Thyroid gland (tissue), 4 donors: ENCODE results near the gene DIP2A. TPM values are rescaled to one million over a fixed set of nuclear protein-coding genes. Genes with fewer than 3 reads are reported as not detected.

Experiments
- DNase-seq, 2 donors: peaks; one replicate each; pipeline ENCODE4 v3.0.0-alpha.2; 2019
- H3K27ac ChIP-seq, 3 donors: fragments of 200-600 bp; sonication (generic); 1 replicate in 2 of 3; 2 replicates in 1 of 3; pipeline ENCODE4 v1.5.1; 2016 to 2019; ENCODE audit warnings: mild to moderate bottlenecking in 1 of 3, moderate library complexity in 1 of 3
- H3K27me3 ChIP-seq: fragments of 200-600 bp; sonication (generic); one replicate; pipeline ENCODE4 v1.5.1; 2019
- H3K36me3 ChIP-seq, 2 donors: fragments of 200-600 bp; sonication (generic); one replicate each; pipeline ENCODE4 v1.5.1; 2016 to 2019
- H3K4me1 ChIP-seq, 2 donors: fragments of 200-600 bp; sonication (generic); one replicate each; pipeline ENCODE4 v1.5.1; 2017 to 2019
- H3K4me3 ChIP-seq, 3 donors: fragments of 200-600 bp; sonication (generic); replicated peaks in 1 of 3; 1 replicate in 2 of 3; 2 replicates in 1 of 3; pipeline ENCODE4 v1.5.1; 2016; ENCODE audit warnings: mild to moderate bottlenecking in 1 of 3
- H3K9me3 ChIP-seq: fragments of 200-600 bp; sonication (generic); one replicate; pipeline ENCODE4 v1.5.1; 2017
- CTCF ChIP-seq, 6 experiments: fragments of 200-600 bp in 3 of 6; fragments of 450-650 bp in 3 of 6; sonication (generic) in 3 of 6; IDR thresholded peaks; one replicate each; pipeline ENCODE4 v1.5.1; 2016 to 2019; ENCODE audit warnings: antibody characterized with exemption in 6 of 6, mild to moderate bottlenecking in 2 of 6, inconsistent platforms in 1 of 6, moderate library complexity in 1 of 6
- POLR2A ChIP-seq, 2 donors: fragments of 450-650 bp; IDR thresholded peaks; one replicate each; pipeline ENCODE4 v1.6.1; 2017; ENCODE audit warnings: antibody characterized with exemption in 2 of 2, mild to moderate bottlenecking in 2 of 2, moderate library complexity in 1 of 2
- WGBS, 2 donors: methylation state at CpG; one replicate each; pipeline ENCODE4 v1.1.5; 2017; 5-methylcytosine and 5-hydroxymethylcytosine counted together
- intact Hi-C: fragments of 100-400 bp; cut with DNase I; formaldehyde crosslinking; loops from one replicate; pipeline ENCODE4 v1.15.1; 2023
- total RNA-seq, 4 donors: library from RNA; depleted of rRNA; stranded (reverse); fragments of >200 nt; gene quantifications; one replicate each; pipeline ENCODE4 v1.2.3, GENCODE V29; 2016

The DIP2A gene
- total RNA-seq, 4 donors from 2014 or later: 35.1 to 56.3 (median 42.9) TPM

GRCh38 chr21:46552274-46552673, 93.6 kb downstream of the DIP2A start:
- Histone ChIP-seq H3K4me1 (no peaks in the 10 kb centered on the region), H3K27me3 (no peaks in the 10 kb centered on the region), H3K36me3 (peaks cover 47 to 48% of the 10 kb centered on the region in 2 donors), H3K27ac (no peak overlapping the region), H3K4me3 (no peak overlapping the region), H3K9me3 (no peaks in the 10 kb centered on the region)
- WGBS, 2 donors: 84 to 92% methylated on average over 5 of the region's 5 CpGs
- DNase-seq: no peak
- TF ChIP-seq CTCF (IDR thresholded peaks at IDR 0.05) (no peak), POLR2A (IDR thresholded peaks at IDR 0.05) (no peak)
- intact Hi-C loops: no loop called here

- H3K9me3 ChIP-seq: no peaks in the 10 kb centered on the region
- TF ChIP-seq POLR2A (IDR thresholded peaks at IDR 0.05) (no peak), CTCF (IDR thresholded peaks at IDR 0.05) (no peak)
- H3K4me3 ChIP-seq: no peak overlapping the region
- no peak overlapping the region for H3K27ac ChIP-seq
- intact Hi-C loops: no loop called here
- DNase-seq: no peak
- WGBS, 2 donors: 96 to 100% methylated on average over 5 of the region's 5 CpGs
- H3K36me3 ChIP-seq: peaks cover 54% of the 10 kb centered on the region in 2 donors
- no peaks in the 10 kb centered on the region for H3K27me3 ChIP-seq
- no peaks in the 10 kb centered on the region for H3K4me1 ChIP-seq
These were observed 94.2 kb downstream of the DIP2A start for GRCh38 chr21:46552865-46553379.

- no peak overlapping the region for H3K27ac ChIP-seq
- H3K4me3 ChIP-seq: no peak overlapping the region
- H3K36me3 ChIP-seq: peaks cover 52 to 58% of the 10 kb centered on the region in 2 donors
- H3K27me3 ChIP-seq: no peaks in the 10 kb centered on the region
- no peaks in the 10 kb centered on the region for H3K9me3 ChIP-seq
- DNase-seq: no peak
- 92 to 96% methylated on average over 13 of the region's 13 CpGs for WGBS, 2 donors
- TF ChIP-seq POLR2A (IDR thresholded peaks at IDR 0.05) (no peak), CTCF (IDR thresholded peaks at IDR 0.05) (no peak)
- intact Hi-C loops: no loop called here
- H3K4me1 ChIP-seq: peaks cover 0 to under 1% of the 10 kb centered on the region in 2 donors
These were observed 95.3 kb downstream of the DIP2A start for GRCh38 chr21:46553993-46554392.

- no peaks in the 10 kb centered on the region for H3K27me3 ChIP-seq
- no peak for TF ChIP-seq POLR2A (IDR thresholded peaks at IDR 0.05)
- TF ChIP-seq CTCF (IDR thresholded peaks at IDR 0.05): no peak
- no peaks in the 10 kb centered on the region for H3K9me3 ChIP-seq
- peaks cover 52 to 58% of the 10 kb centered on the region in 2 donors for H3K36me3 ChIP-seq
- no peak overlapping the region for H3K4me3 ChIP-seq
- no peak for DNase-seq
- intact Hi-C loops: no loop called here
- no peak overlapping the region for H3K27ac ChIP-seq
- WGBS, 2 donors: 87 to 92% methylated on average over 8 to 20 of the region's 30 CpGs
- H3K4me1 ChIP-seq: peaks cover 0 to 6% of the 10 kb centered on the region in 2 donors
These were observed 95.9 kb downstream of the DIP2A start for GRCh38 chr21:46554431-46555224.

- H3K9me3 ChIP-seq: no peaks in the 10 kb centered on the region
- no peak for DNase-seq
- no peak for TF ChIP-seq POLR2A (IDR thresholded peaks at IDR 0.05)
- no peak for TF ChIP-seq CTCF (IDR thresholded peaks at IDR 0.05)
- no peak overlapping the region for H3K4me3 ChIP-seq
- WGBS, 2 donors: 93 to 98% methylated on average over 6 of the region's 9 CpGs
- H3K4me1 ChIP-seq: peaks cover 0 to 12% of the 10 kb centered on the region in 2 donors
- no peaks in the 10 kb centered on the region for H3K27me3 ChIP-seq
- intact Hi-C loops: no loop called here
- no peak overlapping the region for H3K27ac ChIP-seq
- peaks cover 52 to 57% of the 10 kb centered on the region in 2 donors for H3K36me3 ChIP-seq
These were observed 96.5 kb downstream of the DIP2A start for GRCh38 chr21:46555225-46555617.
